GM19468 (cell line): ENCODE measurements around the gene DAPK2.

Source experiments
- ATAC-seq: cut with Tn5 transposase; IDR thresholded peaks from one replicate; pipeline ENCODE4 v1.9.1; 2021; ENCODE audit warnings: mild to moderate bottlenecking, moderate library complexity, moderate number of reproducible peaks; ENCODE audit not compliant: unreplicated experiment; ENCODE audit errors: extremely low read depth

Gene DAPK2

GRCh38 chr15:63922261-63922904 is 123.9 kb downstream of the DAPK2 start:
- ATAC-seq = no peak

- no peak for ATAC-seq
Measured at GRCh38 chr15:63920504-63921175, 125.6 kb downstream of the DAPK2 start.

- no peak for ATAC-seq
Measured at GRCh38 chr15:63918901-63919348, 127.4 kb downstream of the DAPK2 start.

GRCh38 chr15:63918317-63918672 is 128.0 kb downstream of the DAPK2 start:
- no peak for ATAC-seq

- no peak for ATAC-seq
Measured at GRCh38 chr15:63917588-63918316, 128.5 kb downstream of the DAPK2 start.

GRCh38 chr15:63915873-63916771 is 130.2 kb downstream of the DAPK2 start:
- ATAC-seq = no peak

GRCh38 chr15:63915209-63915872 is 130.9 kb downstream of the DAPK2 start:
- ATAC-seq = no peak

GRCh38 chr15:63913786-63914315 is 132.4 kb downstream of the DAPK2 start:
- ATAC-seq = no peak

GRCh38 chr15:63913336-63913735 is 132.9 kb downstream of the DAPK2 start:
- no peak for ATAC-seq

- no peak for ATAC-seq
Measured at GRCh38 chr15:63912061-63912615, 134.1 kb downstream of the DAPK2 start.

- no peak for ATAC-seq
Measured at GRCh38 chr15:63911160-63911559, 135.1 kb downstream of the DAPK2 start.

GRCh38 chr15:63909819-63910437 is 136.4 kb downstream of the DAPK2 start:
- no peak for ATAC-seq

- ATAC-seq = no peak
Measured at GRCh38 chr15:63908991-63909390, 137.3 kb downstream of the DAPK2 start.

- ATAC-seq = no peak
Measured at GRCh38 chr15:63908281-63908680, 138.0 kb downstream of the DAPK2 start.

- no peak for ATAC-seq
Measured at GRCh38 chr15:63907521-63907920, 138.8 kb downstream of the DAPK2 start.

GRCh38 chr15:63906266-63906584 is 140.1 kb downstream of the DAPK2 start:
- ATAC-seq = no peak

- ATAC-seq = no peak
Measured at GRCh38 chr15:63905558-63906265, 140.6 kb downstream of the DAPK2 start.

GRCh38 chr15:63905131-63905530 is 141.2 kb downstream of the DAPK2 start:
- ATAC-seq = no peak
